Measurements from ENCODE around the gene POMP.
"Not testable (repeated sequence)": the region's sequence is repeated elsewhere in the genome, so short reads cannot be mapped to it uniquely, and the experiment has no call there.

Gene POMP

DNA sequence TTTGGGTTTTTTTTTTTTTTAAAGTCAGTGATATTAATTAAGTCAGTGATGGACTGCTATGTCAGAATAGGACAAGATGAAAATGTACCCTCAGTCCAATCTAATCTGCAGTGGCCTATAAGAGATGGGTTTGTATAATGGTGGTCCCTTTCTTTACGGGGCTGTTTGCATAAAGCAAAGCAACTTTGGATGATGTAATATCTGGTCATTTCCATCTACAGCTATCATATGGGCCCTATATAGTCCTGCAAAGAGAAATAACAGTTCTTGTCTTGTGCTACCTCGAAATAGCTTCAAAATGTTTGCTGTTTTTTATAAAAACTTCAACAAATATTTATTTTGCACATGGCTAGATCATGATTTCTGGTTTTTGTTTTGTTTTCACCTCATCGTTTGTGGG lies 20.2 kb upstream of the POMP start:
- no peak for DNase-seq

DNA sequence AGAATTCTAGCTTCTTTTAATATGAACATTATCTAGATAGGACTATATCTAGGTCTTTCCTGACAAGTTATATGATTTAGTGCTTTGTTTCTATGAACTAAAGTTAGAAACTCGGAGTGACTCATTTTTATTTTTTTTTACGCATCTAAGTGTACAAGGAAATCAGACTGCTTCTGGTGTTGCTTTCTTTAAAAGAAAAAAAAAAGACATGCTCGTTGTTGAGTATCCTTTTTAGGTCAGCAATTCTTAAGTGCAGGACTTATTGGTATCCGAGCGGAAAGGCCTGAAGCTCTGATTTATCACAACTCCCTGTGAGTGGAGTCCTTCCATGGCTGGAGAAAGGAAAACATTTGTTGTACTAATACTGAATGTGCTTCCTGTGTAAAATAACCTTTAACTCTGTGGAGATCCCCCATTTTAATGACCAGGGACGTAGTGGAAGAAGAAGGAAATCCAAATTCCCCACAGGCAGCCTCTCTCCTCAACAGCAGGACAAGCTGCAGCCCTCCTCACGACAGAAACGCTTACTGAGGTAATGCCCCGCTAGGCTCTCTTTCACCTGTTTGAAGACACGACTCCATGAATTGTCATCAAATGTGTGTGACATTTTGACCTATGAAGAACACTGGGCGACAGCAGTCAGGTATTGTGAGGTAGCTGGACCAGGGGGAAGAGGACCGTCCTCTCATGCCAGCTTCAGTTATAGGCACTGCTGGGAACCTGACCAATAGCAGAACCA lies 17.9 kb upstream of the POMP start:
- DNase-seq = no peak

DNA sequence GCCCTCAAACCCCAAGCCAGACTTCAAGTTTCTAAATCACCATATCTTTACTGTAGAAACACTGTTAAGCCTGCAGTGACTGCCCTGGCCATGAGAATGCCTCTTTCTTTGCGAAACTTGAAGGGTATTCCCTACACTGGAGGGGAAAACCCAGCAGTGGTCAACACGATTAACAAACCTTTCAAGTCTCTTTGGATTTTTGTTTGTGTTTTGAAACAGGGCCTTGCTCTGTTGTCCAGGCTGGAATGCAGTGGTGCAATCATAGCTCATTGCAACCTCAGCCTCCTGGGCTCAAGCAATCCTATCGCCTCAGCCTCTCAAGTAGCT lies 17.4 kb upstream of the POMP start:
- no peak for DNase-seq

DNA sequence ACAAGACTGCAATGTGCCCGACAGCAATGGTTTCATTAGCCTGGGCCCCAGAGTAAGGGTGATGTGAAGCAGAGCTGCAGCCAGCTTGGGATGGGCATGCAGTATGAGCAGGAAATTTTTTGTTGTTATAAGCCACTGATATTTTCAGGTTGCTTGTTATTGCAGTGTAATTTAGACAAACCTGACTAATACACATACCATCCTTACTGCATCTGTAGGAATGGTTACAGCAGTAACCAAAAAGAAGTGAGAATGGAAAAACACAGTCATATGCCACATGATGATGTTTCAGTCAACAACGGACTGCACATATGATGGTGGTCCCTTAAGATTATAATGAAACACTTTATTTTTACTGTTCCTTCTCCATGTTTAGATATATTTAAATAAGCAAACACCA lies 8.6 kb upstream of the POMP start:
- no peak for DNase-seq

DNA sequence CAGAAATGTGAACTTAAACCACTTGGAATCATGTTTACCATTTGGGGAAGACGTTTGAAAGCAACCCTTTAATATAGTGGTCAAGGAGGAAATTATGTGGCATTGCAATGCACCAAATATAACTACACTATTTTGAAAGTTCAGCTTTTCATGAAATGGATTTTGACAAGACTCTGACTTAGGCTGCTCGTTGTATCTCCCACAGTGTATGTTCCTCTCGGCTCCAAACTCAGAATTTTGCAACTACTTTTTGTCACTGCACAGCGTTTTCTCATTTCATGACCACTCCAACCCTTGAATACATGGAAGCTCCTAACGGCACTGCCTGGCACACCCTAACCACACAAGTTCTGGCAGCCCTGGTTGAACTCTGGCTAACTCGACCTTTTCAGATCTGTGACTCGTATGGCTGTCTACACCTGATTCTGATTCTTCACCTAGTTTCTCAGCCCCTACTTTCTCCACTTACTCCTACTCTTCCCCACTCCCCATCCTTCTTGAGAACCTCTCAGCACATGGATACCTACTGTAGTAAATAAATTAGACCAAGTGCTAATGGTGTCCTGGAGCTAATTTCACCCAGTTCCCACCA lies 7.0 kb upstream of the POMP start:
- no peak for DNase-seq

DNA sequence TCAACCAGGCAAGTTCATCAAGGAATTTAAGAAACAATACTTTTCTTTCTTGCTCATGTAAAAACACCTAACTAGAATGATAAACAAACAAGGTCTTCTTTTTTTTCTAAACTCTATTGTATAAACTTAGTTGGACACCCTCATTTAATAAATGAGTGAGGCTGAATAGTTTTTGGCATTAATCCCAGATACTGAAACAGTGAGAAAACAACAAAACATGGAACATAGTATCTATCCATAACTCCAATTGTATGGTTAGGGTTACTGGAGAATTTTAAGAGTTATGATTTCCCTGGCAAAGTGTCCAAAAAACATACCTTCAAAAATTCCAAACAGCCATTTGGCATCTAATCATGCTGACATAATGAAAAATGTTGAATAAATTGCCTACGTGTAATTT lies 5.8 kb upstream of the POMP start:
- no peak for DNase-seq

DNA sequence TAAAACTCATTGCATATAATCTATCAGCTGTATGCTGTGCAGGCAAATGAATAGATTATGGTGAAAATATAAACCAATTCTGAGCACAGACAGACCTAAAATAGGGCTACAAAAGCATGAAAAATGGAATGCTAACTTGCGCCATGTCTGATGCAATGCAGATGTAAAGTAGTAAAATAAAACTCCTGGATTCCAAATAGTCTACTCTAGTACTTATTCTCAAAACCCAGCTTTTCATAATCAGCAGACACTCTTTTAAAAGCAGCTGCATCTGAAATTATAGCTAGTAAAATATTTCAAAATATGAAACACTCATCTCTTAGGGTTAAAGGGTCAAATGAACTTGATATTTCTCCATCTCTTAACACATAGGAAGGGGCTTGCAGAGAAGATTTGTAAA lies 4.7 kb upstream of the POMP start:
- DNase-seq = no peak

DNA sequence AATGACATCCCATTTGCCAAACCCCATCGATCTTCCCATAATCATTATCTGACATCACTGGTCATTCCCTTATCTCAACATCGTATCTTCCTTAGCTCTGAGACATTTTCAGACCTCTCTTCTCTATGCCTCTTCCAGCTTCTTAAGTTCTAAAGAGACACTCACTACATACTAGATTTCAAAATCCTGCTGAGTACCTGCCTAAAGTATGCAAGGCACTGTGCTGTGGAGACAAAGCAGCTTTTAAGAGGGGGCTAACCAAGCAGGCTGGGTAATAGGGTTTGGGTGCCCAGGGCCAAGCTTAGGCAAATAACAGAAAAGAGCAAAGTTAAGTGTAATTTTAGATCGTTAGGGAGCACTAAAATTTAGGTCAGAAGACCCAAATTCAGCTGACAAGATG lies 3.4 kb upstream of the POMP start:
- no peak for DNase-seq

DNA sequence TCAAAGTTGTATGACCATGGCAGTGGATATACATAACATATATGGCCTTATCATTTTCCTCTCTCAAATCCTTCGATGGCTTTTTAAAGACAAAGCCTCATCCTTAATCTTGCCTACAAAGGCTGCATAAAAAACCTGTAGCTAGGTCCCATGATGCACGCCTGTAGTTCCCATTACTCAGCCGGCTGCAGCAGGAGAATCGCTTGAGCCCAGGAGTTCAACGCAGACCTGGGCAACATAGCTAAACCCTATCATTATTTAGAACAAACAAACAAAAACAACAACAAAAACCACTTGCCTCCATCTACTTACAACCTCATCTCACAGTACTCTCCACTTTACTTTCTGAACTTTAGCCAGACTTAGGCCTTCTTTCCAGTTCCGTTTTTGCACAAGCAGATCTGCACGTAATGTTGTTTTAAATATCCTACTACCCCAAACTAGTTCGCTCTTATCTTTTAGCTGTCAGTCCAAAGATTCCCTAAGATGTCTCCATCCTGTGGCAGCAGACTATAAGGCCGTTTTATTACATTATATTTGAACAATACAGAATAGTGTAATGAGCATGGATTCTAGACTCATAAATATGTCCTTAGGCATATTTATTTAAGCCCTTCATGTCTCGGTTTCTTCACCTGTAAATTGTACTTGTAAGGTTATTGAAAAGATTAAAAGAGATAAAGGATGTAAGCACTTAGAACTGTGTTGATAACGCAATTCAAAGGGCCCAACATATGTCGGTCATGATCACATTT lies 969 bp upstream of the POMP start:
- no peak for DNase-seq

DNA sequence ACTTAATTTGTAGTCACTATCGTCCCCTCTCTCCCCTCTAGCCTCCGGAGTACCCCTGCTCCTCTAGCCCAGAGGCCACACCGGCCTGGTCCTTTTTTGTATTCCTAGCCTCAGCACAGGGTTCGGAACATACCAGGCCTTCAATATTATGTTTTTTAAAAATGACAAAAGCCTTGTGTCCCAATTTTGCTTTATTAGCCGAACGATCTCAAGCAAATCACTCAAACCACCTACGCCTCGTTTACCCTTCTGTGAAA lies 463 bp upstream of the POMP start:
- DNase-seq = no peak

DNA sequence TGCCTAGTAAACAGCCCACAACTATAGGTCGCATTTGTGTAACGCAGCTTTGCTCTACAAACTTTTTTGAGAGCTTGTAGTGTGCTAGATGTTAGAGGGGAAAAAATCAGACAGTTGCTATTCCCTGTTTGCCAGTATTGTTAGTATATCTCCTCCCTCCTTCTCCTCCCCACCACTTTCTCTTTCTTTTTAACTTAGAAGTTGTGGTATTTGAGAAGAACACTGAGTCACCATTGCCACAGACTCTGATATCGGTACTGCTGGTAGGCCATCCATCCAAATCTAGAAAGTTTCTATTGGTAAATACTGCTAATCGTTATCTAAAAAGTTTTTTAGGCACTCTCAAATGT lies 666 bp downstream of the POMP start:
- DNase-seq = no peak

DNA sequence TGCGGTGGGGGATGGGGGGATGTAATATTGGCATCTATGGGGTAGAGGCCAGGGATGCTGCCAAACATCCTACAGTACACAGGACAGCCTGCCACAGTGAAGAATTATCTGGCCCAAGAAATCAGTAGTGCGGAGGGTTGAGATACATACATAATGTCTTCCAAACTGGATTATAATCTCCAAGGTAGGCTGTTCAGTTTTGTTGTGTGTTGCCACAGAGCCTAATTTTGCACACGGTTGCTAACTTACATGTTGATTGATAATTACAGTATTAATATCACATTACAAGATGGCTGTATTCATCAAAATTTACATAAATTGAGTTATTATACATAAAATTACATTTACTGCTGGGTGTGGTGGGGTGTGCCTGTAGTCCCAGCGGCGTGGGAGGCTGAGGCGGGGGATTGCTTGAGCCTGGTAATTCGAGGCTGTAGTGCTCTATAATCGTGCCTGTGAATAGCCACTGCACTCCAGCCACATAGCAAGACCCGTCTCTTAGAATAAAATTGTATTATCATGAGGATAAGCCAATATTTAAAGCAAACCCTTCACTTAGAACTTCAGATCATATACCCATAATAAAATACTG lies 8.1 kb downstream of the POMP start:
- no peak for DNase-seq

DNA sequence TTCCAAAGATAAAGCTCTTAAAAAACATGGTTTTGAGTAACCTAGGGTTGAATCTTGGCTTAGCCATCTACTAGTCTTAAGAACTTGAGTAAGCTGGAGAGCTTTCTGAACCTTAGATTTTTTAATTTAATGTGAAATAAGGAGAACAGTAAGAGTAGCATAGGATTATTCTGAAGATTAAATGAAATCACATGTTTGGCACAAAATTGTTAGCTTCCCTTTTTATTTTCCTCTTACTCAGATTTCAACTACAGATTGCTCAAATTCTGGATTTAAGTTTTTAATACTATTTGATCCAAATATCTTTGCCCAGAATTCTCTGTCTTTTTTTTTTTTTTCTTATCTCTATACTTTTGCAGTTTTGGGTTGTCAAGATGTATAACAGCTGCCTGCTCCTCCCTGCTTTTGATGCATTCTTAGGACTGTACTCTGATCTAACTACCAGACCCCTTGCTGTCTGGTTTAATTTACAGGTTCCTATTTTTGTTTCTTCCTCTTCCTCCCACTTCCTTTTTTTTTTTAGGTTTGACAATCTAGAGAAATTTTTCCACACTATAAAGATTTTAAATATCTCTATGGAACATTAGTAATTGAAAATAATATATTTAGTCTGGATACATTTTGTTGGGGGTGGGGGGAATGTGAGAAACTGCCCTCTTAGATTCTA lies 12.3 kb downstream of the POMP start:
- DNase-seq = no peak

DNA sequence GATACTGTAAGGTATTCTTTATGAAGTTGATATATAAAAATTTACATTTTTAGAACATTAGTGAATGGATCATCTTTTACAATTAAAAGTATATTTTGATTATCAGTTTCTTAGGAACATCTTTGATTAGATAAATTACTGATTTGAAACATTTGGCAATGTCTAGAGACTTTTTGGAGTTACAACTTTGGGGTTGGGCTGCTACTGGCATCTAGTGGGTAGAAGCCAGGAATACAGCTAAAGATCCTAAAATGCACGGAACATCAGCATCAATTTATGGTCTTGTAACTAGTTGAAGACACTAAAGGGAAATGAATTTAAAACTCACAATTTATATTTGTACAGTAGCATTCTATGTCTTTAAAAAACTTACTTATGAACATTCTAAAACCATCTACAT lies 19.9 kb downstream of the POMP start:
- no peak for DNase-seq

DNA sequence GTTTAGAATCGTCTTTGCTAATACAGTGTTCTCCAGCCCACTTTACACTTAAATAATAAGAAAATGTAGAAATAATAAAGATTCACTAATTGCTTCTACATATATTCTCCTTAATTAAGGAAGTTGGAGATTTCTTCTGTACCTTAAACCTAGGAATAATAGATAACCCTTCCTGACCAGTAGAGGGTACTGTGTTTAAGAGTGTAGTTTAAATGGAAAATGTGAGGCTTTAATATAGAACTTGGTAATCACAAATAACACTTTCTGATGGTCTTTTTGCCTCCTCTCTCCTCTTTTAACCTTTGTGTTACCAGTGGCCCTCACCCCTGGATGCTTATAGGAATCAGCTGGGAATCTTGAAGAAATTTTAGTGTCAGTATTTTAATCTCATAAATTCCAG lies 20.7 kb downstream of the POMP start:
- no peak for DNase-seq

DNA sequence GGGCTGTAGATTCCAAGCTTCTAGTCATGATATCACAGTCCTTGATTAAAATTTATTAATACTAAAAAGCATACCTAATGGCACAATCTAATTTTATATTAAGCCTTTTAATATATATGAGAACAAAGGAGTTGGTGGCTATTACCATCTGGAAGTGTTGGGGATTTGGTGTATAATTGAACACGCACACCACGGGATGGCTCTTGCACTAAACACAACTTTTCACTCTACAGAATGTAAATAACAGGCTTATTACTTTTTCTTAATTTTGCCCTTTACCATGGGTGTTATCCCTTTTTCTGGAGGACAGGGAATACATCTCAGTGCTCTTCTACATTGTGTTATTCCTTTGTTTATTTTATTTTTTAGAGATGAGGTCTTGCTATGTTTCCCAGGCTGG lies 21.6 kb downstream of the POMP start:
- no peak for DNase-seq

DNA sequence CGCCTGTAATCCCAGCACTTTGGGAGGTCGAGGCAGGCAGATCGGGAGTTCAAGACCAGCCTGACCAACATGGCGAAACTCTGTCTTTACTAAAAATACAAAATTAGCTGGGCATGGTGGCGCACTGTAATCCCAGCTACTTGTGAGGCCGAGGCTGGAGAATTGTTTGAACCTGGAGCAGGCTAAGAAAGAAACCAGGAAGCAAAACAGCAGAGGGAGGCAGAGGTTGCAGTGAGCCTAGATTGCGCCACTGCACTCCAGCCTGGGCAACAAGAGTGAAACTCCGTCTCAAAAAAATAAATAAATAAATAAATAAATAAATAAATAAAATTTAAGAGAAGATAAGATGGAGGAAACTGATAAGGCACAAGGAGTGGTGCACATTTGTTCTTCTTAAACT lies 24.2 kb downstream of the POMP start:
- DNase-seq = not testable (repeated sequence)

DNA sequence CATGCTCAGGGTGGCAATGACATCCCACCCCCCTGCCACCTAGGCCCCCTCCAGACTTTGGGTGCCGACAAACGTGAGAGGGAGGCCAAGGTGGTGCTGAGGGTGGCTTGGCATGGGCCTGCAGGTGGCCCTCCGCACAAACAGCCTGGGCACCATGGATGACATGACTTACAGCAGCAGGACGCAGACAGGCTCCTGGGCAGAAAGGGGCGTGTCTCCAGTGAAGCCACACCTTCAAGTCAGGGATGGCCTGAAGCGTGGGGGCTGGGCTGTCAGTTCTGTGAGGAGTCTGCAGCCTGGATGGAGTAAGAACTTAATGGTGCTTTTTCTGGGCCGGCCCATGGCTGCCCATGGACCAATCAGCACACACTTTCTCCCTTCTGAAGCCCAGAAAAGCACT lies 25.3 kb downstream of the POMP start:
- no peak for DNase-seq

DNA sequence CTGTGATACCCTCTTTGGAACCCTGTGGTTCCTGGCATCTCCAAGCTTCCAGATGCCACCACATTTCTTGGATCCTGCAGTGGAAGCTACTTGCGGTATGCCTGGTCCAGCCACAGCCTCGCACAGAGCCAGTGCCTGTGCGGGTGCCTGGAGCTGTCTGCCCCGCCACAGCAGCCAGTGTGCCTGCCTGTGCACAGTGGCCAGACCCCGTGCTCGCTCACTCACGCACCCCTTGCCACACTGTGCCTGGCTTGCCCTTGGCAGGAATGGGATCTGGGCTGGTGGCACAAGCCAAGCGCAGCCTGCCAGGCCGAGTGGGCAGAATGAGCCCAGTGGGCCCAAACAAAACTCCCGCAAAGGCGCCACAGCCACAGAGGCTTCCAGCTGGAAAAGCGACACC lies 26.2 kb downstream of the POMP start:
- no peak for DNase-seq

DNA sequence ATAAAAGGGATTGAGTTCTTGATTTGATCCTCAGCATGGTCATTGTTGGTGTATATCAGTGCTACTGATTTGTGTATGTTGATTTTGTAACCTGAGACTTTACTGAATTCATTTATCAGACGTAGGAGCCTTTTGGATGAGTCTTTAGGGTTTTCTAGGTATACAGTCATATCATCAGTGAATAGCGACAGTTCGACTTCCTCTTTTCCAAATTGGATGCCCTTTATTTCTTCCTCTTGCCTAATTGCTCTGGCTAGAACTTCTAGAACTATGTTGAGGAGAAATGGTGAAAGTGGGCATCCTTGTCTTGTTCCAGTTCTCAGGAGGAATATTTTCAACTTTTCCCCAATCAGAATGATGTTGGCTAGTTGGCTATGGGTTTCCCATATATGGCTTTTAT lies 27.0 kb downstream of the POMP start:
- DNase-seq = no peak

DNA sequence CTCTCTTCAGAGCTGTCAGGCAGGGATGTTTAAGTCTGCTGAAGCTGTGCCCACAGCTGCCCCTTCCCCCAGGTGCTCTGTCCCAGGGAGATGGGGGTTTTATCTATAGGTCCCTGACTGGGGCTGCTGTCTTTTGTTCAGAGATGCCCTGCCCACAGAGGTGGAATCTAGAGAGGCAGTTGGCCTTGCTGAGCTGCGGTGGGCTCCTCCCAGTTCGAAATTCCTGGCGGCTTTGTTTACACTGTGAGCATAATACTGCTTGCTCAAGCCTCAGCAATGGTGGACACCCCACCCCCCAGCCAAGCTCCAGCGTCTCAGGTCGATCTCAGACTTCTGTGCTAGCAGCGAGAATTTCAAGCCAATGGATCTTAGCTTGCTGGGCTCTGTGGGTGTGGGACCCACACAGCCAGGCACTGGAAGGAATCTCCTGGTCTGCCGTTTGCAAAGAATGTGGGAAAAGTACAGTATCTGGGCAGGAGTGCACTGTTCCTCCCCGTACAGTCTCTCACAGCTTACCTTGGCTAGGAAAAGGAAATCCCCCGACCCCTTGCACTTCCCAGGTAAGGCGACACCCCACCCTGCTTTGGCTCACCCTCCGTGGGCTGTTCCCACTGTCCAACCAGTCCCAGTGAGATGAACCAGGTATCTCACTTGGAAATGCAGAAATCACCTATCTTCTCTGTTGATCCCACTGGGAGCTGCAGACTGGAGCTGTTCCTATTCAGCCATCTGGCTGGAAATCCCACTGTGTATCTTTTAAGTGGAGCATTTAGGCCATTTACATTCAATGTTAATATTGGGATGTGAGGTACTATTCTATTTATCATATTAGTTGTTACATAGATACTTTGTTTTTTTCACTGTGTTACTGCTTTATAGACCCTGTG lies 34.9 kb downstream of the POMP start:
- DNase-seq = not testable (repeated sequence)

DNA sequence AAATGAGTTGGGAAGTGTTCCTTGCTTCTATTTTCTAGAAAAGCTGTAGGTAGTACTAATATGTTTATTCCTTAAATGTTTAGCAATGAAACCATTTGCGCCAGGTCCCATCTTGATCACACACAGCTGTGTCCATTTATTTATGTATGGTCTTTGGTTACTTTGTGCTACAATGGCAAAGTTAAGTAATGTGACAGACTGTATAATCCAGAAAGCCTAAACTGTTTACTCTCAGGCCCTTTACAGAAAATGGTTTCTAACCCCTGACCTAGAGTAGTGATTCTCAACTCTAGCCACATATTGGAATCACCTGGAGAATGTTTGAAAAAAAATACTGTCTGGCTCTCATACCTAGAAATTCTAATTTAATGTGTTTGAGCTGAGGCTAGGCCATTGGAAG lies 38.5 kb downstream of the POMP start:
- no peak for DNase-seq

DNA sequence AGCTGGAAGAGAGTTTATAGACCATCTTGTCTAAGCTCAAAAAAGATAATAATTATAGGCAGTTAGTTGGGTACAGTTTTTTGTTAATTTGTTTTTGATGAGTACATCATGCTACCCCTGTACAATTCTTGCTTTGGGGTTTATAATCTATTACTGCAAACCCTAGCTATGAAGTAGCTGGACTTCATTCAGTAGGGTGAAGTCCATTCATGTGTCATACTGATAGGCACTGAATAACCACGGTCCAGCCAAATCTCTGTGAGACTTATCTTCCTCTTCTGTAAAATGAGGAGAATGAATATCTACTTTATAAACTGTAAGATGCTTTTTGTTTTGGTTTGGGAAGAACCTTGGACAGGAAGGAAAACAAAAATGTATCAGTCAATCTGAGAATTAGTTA lies 40.3 kb downstream of the POMP start:
- DNase-seq = no peak
